Measurements from ENCODE around the gene DDC. TPM values are rescaled to one million over a fixed set of nuclear protein-coding genes. Genes with fewer than 3 reads are reported as not detected.

DDC gene
- total RNA-seq, 2 donors from 2014 or later = 6.6 to 17.1 TPM

DNA sequence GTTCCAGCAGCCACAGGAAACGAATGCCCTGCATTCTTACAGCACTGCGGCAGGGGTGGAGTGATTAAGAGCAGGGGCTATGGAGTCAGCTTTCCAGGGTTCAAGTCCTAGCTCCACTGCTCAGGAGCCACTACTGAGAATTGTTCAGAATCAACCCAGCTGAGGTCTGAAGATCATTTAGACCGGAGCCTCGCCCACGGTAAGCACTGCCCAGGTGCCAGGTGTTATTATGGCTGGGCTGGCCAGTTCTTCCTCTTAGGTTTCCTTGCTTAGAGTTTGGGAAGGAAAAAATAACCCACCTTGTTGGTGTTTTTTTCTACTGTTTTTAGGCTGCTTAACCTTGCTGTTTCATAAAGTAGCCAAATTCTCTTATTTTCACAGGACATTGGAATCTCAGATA lies 110.2 kb downstream of the DDC start:
- Histone ChIP-seq H3K27me3 (no peaks in the 10 kb centered on the region), H3K4me3 (no peak overlapping the region), H3K36me3 (replicated peaks in 1 of 2; ENCODE audit: insufficient read depth in 1 of 2, low read depth in 2 of 2) (no peaks in the 10 kb centered on the region), H3K9me3 (no peaks in the 10 kb centered on the region), H3K4me1 (peaks cover 19% of the 10 kb centered on the region), H3K27ac (no peak overlapping the region)
- DNase-seq (no peak), ATAC-seq (no peak)
- TF ChIP-seq, protein P1, sequence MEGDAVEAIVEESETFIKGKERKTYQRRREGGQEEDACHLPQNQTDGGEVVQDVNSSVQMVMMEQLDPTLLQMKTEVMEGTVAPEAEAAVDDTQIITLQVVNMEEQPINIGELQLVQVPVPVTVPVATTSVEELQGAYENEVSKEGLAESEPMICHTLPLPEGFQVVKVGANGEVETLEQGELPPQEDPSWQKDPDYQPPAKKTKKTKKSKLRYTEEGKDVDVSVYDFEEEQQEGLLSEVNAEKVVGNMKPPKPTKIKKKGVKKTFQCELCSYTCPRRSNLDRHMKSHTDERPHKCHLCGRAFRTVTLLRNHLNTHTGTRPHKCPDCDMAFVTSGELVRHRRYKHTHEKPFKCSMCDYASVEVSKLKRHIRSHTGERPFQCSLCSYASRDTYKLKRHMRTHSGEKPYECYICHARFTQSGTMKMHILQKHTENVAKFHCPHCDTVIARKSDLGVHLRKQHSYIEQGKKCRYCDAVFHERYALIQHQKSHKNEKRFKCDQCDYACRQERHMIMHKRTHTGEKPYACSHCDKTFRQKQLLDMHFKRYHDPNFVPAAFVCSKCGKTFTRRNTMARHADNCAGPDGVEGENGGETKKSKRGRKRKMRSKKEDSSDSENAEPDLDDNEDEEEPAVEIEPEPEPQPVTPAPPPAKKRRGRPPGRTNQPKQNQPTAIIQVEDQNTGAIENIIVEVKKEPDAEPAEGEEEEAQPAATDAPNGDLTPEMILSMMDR (IDR thresholded peaks at IDR 0.05) = no peak
- TF ChIP-seq POLR2A (IDR thresholded peaks at IDR 0.05) = no peak
- intact Hi-C loops (cut with DNase I) = no loop called here
- WGBS, 2 donors = 66 to 82% methylated on average over 5 of the region's 5 CpGs

DNA sequence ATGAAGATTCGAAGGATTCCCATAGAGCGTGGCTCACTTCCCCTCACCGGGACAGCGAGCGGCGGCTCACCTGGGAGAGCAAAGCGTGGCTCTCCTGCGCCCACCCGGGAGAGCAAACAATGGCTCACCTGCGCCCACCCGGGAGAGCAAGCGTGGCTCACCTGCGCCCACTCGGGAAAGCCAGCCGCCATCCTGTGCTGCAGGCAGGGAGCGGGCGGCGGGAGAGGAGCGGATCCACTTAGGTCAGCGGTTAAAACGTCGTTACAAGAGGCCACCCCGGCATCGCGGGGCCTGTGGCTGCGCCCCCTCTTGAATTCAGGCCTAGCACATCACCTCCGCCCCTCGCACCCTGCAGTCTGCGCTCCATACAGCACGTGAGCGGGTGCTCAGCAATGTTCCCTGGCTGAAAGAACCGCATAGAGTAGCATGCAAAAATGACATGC lies 114.6 kb downstream of the DDC start:
- 3 to 10% methylated on average over 16 to 32 of the region's 32 CpGs for WGBS, 2 donors
- Histone ChIP-seq H3K4me1 (peaks cover 15% of the 10 kb centered on the region), H3K27ac (peak overlapping the region; percentile 37 to 73 (median 54)), H3K9me3 (no peaks in the 10 kb centered on the region), H3K27me3 (no peaks in the 10 kb centered on the region), H3K4me3 (peak overlapping the region in 1 of 2 donors; percentile 58), H3K36me3 (replicated peaks in 1 of 2; ENCODE audit: insufficient read depth in 1 of 2, low read depth in 2 of 2) (no peaks in the 10 kb centered on the region)
- intact Hi-C loops (cut with DNase I) = no loop called here
- peak; percentile 25 for ATAC-seq
- TF ChIP-seq, protein P1 (IDR thresholded peaks at IDR 0.05) = no peak
- no peak for TF ChIP-seq POLR2A (IDR thresholded peaks at IDR 0.05)
- peak in 3 of 4 donors; percentile 15 to 36 (median 27) for DNase-seq

DNA sequence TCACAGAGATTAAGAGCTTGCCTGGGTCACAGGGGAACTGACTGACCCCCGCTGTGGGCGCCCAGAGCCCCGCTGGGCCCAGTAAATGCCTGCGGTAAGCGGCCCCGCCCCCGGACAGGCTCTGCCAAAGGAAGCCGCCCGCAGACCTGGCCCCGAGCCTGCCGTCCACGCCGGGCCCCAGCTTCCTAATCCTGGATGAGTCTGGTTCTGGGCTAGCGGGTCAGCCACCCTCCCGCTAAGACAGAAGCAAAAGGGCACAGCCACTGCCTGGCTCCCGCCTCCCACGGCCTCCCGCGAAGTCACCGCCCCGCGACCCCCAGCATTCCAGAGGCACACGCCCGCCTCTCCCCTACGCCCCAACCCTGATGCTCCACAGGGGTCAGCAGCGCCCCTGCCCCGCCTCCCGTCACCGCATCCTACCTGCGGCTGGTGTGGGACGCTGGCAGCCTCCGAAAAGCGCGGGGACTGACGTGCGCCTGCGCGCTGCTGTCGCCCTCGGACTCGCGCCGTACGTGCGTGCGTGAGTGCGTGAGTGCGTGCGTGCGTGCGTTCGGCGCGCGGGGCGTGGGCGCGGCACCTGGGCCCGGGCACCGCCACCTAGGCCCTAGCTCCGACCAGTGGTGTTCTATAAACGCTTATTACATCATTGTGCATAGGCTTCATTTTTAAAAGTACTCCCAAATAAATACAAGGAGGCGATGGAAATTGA lies 115.2 kb downstream of the DDC start, which contains the start of gene FIGNL1:
Gene FIGNL1, minus strand, starts transcription at position 470 of the 709 bp plus-strand sequence. CDS start 3,063 bp downstream, outside the sequence.
- DNase-seq (peak; percentile 81 to 84 (median 82)), ATAC-seq (peak; percentile 98)
- no peaks in the 10 kb centered on the region for H3K9me3 ChIP-seq
- intact Hi-C loops (cut with DNase I) = no loop called here
- peak within 1 kb of the TSS; percentile 37 to 73 (median 54) for H3K27ac ChIP-seq
- H3K36me3 ChIP-seq (replicated peaks in 1 of 2; ENCODE audit: insufficient read depth in 1 of 2, low read depth in 2 of 2) = no peaks in the 10 kb centered on the region
- peak in 2 of 3 donors; percentile 65 to 69 for TF ChIP-seq POLR2A (IDR thresholded peaks at IDR 0.05)
- TF ChIP-seq, protein P1 (IDR thresholded peaks at IDR 0.05) = peak in 1 of 7 experiments; percentile 13
- peak within 1 kb of the TSS; percentile 5 to 58 for H3K4me3 ChIP-seq
- WGBS, 2 donors = 0 to 1% methylated on average over 14 to 61 of the region's 63 CpGs
- H3K4me1 ChIP-seq = peaks cover 15% of the 10 kb centered on the region
- H3K27me3 ChIP-seq = no peaks in the 10 kb centered on the region

DNA sequence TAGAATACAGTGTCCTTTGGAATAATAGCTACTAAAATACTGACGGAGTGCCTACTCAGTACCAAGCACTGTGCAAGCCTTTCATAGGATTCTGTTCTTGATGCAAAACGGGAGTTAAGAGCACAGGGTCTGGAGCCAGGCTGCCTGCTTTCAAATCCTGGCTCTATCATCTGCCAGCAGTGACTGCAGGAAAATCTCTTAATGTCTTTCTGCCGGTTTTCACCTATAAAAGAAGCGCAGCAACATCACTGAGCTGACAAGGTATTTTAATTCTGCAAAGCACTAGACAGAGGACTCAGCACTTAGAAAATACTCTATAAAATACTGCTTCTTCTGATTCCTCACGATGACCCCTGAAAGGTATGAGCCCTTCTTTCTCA lies 115.7 kb downstream of the DDC start:
- WGBS, 2 donors = 6 to 12% methylated on average over 5 of the region's 5 CpGs
- no peak for TF ChIP-seq POLR2A (IDR thresholded peaks at IDR 0.05)
- TF ChIP-seq, protein P1 (IDR thresholded peaks at IDR 0.05) = no peak

More for the DNA sequence above, 115.7 kb downstream of the DDC start:
- no peaks in the 10 kb centered on the region for H3K27me3 ChIP-seq
- ATAC-seq (no peak), DNase-seq (no peak)
- H3K9me3 ChIP-seq = no peaks in the 10 kb centered on the region
- peaks cover 15% of the 10 kb centered on the region for H3K4me1 ChIP-seq
- peak overlapping the region; percentile 5 to 58 for H3K4me3 ChIP-seq
- H3K36me3 ChIP-seq (replicated peaks in 1 of 2; ENCODE audit: insufficient read depth in 1 of 2, low read depth in 2 of 2) = no peaks in the 10 kb centered on the region
- peak overlapping the region; percentile 37 to 73 (median 54) for H3K27ac ChIP-seq
- intact Hi-C loops (cut with DNase I) = no loop called here
